Right lung (tissue), 5 donors: ENCODE results near the gene ZNF213. TPM values are rescaled to one million over a fixed set of nuclear protein-coding genes. Genes with fewer than 3 reads are reported as not detected.

Experiments used
- DNase-seq, 2 donors: peaks; one replicate each; pipeline ENCODE4 v3.0.0-alpha.2; 2013
- polyA plus RNA-seq, 5 donors: library from polyadenylated mRNA; unstranded; fragments of 120-200 nt; gene quantifications; one replicate each; pipeline versions ENCODE4 v1.2.1 to v1.2.3, GENCODE V29; 2013; ENCODE audit warnings: inconsistent platforms in 1 of 5, low replicate concordance in 1 of 5; ENCODE audit not compliant: insufficient read length in 5 of 5, insufficient read depth in 1 of 5

The ZNF213 gene
- polyA plus RNA-seq, 5 donors: 10.5 to 18.5 (median 14.7) TPM

DNA sequence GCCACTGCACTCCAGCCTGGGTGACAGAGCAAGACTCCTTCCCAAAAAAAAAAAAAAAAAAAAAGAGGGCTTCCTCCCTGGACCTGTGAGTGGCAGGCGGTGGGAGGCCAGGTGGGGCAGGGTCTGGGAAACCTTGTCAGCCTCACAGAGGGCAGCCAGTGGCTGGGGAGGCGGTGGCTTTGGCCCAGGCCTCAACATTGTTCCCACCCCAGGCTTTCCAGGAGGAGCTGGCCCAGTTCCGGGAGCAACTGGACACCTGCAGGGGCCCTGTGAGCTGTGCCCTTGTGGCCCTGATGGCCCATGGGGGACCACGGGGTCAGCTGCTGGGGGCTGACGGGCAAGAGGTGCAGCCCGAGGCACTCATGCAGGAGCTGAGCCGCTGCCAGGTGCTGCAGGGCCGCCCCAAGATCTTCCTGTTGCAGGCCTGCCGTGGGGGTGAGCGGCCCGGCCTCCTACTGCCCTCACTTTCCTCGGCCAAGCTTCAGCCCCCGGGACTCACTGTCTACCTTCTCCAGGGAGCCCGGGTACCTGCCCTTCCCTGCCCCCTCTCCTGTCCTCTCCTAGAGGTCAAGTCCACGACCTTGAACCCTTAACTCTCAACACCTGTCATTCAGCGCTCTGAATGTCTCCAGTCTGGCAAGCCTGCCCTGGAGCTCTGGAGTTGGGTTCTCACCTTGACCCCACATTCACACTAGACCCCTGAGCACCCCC, 12.4 kb downstream of the ZNF213 start:
- DNase-seq: no peak

DNA sequence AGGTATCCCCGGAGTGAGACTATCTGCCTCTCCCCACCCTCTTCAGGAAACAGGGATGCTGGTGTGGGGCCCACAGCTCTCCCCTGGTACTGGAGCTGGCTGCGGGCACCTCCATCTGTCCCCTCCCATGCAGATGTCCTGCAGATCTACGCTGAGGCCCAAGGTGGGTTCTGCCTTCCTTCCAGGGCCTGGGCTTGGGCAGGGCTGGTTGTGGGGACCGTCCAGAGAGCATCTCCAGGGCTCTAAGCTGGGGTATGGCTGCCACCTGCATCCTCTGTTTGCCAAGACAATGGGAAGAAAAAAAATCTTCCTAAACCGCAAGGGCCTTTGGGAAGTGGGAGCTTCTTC, 12.9 kb downstream of the ZNF213 start:
- DNase-seq: no peak

DNA sequence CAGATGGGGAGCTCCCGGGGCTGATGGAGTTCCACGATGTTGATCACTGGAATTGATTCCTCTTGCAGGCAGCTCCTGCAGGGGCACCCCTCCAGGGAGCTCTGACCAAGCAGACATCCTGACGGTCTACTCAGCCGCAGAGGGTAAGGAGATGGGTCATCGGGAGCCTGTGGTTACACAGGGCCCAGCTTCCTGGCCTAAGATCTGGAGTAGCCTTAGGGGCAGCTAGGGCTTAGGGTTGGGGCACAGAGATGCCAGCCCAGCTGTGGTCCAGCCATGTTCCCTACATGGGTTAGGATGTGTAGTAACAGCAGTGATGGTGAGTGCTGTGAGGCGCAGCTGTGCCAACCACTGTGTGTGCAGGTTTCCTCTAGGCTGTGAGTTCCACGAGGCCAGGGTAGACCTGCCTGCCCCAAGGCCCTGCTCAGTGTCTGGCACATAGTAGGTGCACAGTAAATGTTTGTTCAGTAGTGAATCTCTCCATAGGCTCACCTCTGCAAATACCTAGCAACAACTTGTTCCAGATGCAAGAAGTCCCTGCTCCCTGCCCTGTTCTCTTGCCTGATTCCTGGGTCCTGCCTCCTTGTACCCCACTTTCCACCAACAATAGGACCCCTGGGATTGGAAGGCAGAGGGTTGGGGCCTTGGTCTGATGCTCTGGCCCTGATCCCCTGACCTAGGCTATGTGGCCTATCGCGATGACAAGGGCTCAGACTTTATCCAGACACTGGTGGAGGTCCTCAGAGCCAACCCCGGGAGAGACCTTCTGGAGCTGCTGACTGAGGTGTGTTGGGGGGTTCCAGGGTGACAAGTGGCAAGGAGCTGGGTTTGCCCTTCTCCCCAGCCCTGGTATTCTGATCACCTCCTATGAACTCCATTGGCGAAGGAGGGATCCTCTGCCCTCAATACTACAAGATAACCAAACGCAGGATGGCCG, 13.7 kb downstream of the ZNF213 start:
- DNase-seq: no peak

GRCh38 chr16:3149193-3149530, 14.3 kb downstream of the ZNF213 start:
- no peak for DNase-seq

- DNase-seq: peak; percentile 40 to 52
Measured at GRCh38 chr16:3149630-3150345, 15.0 kb downstream of the ZNF213 start.

DNA sequence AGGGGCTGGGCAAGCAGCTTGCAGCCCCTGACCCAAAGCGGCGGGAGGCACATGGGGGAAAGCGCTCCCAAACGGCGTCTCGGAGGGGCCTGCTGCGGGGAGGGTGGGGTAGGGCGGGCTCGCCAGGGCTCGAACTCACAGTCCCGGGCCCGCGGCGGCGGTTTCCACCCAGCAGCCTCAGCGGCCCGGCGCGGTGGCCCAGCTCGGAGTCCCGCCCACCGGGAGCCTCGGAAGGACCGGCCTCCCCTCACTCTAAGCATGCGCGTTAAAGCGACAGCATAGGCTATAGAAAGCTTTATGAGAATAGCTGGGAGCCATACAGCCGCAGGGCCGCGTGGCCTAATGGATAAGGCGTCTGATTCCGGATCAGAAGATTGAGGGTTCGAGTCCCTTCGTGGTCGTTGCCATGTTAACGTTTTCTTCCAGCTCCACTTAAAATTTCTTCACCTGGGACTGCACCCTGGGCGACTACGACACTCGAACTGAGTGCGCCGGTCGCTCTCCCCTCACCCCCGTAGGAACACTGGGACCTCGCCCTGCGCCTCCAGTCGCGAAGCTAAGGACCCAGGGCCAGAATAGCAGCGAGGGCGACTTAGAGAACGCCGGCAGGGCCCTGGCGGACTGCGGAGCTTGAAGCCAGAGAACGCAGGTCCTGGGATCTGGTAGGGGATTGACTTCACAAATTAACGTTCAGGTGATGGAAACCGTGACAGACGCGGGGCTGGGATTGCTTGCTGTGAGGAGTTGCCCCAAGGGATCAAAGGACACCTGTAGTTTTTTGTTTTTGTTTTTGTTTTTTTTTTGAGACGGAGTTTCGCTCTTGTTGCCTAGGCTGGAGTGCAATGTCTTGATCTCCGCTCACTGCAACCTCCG, 15.8 kb downstream of the ZNF213 start:
- DNase-seq: peak; percentile 95 to 98

DNA sequence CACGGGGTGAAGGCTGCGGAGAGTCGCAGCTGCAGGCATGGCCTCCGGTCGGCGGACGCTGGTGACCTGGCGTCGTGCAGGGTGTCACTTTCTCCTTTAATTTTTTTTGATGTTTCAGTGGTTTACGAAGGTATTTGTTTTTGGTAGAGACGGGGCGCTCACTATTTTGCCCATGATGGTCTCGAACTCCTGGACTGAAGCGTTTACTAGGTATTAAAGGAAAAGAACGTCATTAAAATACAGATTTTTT, 17.1 kb downstream of the ZNF213 start:
- no peak for DNase-seq

DNA sequence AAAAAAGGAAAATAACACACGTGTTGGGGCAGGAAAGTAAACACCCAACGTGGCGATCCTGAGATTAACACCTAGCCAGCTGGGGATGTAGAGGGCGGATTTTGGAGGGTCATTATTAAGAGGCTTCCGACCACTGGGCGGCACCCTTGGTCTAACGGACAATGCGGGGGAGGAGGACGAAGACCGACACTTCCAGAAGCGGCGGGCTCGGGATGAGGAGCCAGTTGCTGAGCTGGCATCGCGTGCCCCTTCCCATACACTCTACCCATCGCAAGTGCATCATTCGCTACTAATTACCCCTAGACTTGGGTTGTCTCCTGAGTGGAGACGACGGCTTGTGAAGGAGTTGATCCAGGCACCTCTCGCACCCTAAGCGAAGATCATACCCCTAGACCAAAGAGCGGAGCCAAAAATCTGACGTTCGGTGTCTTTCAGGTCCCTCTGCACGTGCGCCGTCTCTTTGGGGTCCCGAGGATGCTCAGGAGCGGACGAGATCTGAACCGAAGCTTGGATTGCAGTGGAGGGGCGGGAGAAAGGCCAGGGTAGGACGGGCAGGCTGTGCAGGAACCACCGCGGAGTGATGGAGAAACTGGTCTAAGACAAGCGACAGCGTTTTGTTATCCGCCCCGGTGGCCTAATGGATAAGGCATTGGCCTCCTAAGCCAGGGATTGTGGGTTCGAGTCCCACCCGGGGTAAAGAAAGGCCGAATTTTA, 17.6 kb downstream of the ZNF213 start:
- peak; percentile 82 to 90 for DNase-seq

GRCh38 chr16:3152991-3153368, 18.2 kb downstream of the ZNF213 start:
- DNase-seq: no peak

DNA sequence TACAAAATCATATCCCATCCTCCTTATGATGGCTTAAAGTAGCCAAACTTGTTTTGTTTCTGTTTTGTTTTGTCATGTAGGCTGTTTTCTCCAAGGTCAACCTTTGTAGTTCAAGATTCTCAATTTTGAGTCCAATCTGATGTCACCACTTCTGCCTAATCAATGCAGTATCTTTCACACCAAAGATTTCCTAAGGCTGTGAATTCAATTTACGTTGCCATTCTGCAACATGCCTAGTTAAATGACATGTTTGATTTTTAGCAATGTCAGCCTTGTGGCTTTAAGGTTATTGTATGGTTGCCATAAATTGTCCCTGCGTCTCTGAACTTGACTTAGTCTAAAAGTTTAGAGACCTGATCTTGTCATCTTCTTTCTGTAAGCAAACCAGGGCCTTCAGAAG, 20.4 kb downstream of the ZNF213 start:
- no peak for DNase-seq

GRCh38 chr16:3155972-3156371, 21.1 kb downstream of the ZNF213 start:
- no peak for DNase-seq

DNA sequence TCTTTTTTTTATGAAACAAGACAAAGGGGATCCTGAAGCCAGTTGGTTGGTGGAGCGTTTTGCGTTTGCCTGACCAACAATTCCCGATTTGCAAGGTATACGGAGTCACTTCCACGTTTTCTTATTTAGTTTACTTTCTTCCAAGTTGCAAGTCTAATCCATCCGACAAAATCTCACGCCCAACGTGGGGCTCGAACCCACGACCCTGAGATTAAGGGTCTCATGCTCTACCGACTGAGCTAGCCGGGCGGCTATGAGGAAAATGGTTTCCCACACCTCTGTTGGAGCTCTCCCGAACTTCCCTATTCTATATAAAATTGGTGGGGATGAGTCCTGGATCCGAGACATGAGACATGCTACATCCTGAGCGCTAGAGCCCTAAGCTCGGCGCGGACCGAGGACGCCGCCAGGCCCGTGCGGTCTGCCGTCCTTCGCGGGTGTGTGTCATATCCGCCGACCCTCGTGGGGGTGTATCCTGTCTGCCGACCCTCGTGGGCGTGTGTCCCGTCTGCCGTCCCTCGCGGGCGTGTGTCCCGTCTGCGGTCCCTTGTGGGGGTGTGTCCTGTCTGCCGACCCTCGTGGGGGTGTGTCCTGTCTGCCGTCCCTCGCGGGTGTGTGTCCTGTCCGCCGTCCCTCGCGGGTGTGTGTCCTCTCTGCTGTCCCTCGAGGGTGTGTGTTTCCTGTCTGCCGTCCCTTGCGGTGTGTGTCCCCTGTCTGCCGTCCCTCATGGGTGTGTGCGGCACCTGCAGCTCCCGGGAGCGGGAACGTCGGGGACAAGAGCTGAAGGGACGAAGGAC, 22.6 kb downstream of the ZNF213 start:
- peak; percentile 42 to 68 for DNase-seq

DNA sequence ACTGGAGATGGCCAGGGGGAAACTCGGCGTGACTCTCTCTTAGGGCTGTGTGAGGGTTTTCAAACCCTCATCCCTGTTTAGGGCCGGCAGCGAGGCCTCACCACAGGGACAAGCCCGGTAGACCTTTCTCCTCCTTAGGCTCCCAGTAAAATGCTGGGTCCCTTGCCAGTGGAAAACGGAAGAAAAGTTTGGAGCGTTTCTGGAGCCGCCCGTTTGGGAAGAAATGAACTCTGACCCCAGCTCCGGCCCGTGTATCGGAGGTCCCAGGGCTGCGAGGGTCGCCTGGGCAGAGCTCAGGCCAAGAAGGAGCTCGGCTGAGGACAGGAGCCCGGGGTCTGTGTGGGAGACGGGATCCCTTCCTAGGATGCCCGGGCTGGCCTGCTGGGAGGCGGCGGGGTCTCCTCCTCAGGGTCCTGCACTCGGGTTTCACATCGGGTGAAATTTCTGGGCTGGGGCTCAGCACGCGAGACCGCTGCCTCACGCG, 23.2 kb downstream of the ZNF213 start:
- peak in 1 of 2 donors; percentile 29 for DNase-seq

GRCh38 chr16:3158510-3159314, 23.9 kb downstream of the ZNF213 start:
- peak; percentile 68 for DNase-seq

- no peak for DNase-seq
Measured at GRCh38 chr16:3161235-3162018, 26.6 kb downstream of the ZNF213 start.

DNA sequence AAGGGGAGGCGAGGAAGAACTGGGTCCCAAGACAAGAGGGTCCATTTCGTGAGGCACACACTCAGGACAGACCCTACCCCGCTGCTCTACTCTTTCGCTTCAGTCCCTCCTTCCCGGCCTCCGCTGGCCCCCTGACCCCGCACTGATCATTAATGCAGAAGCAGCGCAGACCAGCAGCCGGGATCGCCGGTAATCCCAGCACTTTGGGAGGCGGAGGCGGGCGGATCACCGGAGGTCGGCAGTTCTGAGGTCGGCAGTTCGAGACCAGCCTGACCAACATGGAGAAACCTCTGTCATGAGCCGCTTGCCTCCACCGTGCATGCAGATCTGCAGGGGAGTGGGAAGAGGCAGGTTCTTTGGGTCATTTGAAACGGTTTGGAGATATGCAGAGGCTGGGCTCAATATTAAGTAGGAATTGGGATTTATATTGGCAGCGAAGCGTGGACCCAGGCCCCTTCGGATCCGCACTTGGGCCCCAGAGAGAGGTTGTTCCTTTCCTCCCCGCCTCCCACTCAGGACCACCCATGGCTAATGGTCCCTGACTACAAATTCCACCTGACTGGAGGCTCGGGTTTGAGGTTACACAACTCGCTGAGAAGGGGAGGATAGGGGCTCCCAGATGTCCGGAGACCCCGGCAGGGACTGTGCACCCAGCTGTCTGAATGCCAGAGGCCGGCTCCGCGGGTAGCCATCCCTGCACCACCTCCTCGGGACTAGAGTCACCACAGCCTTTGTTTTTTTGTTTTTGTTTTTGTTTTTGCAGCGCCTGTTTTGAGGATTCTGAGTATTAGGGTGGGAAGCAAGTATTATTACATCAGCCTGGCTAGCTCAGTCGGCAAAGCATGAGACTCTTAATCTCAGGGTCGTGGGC, 29.5 kb downstream of the ZNF213 start:
- DNase-seq: no peak

DNA sequence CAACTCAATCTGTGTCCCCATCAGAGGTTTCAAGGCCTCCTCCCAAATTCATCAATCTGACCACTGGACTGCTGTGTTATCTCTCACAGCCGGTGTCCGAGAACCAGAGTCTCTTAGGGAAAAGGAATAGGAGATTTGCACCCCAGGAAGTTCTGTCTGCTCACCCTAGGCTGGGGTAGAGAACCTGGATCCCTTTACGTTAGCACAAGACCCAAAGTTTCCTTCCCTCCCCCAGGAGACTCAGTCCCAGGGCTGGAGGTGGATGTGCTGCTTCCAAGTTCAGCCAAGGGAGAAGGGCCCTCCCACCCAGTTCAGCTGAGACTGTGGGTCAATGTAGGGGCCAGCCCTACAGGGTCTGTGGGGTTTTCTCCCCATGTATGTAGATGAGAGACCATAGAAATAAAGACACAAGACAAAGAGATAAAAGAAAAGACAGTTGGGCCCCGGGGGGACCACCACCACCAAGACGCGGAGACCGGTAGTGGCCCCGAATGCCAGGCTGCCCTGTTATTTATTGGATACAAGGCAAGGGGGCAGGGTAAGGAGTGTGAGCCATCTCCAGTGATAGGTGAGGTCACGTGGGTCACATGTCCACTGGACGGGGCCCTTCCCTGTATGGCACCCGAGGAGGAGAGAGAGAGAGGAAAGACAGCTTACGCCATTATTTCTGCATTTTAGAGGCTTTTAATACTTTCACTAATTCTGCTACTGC, 30.4 kb downstream of the ZNF213 start:
- no peak for DNase-seq
